GM19351 (cell line): ENCODE results near the gene MAML3.

Experiments
- ATAC-seq: cut with Tn5 transposase; IDR thresholded peaks from one replicate; pipeline ENCODE4 v1.9.1; 2021; ENCODE audit warnings: mild to moderate bottlenecking, moderate library complexity; ENCODE audit not compliant: unreplicated experiment

Gene MAML3

GRCh38 chr4:139823746-139824145 is 330.2 kb downstream of the MAML3 start:
- no peak for ATAC-seq

- no peak for ATAC-seq
Observed at GRCh38 chr4:139823345-139823744, 330.6 kb downstream of the MAML3 start.

GRCh38 chr4:139822391-139822790 is 331.6 kb downstream of the MAML3 start:
- no peak for ATAC-seq

GRCh38 chr4:139819082-139819481 is 334.9 kb downstream of the MAML3 start:
- ATAC-seq: no peak

- ATAC-seq: no peak
Observed at GRCh38 chr4:139817657-139818452, 336.1 kb downstream of the MAML3 start.

GRCh38 chr4:139816856-139817255 is 337.1 kb downstream of the MAML3 start:
- no peak for ATAC-seq

- ATAC-seq: no peak
Observed at GRCh38 chr4:139815778-139816601, 338.0 kb downstream of the MAML3 start.

- ATAC-seq: no peak
Observed at GRCh38 chr4:139814323-139815015, 339.5 kb downstream of the MAML3 start.

GRCh38 chr4:139813881-139814280 is 340.1 kb downstream of the MAML3 start:
- no peak for ATAC-seq

- no peak for ATAC-seq
Observed at GRCh38 chr4:139810710-139811109, 343.3 kb downstream of the MAML3 start.

GRCh38 chr4:139809757-139810140 is 344.2 kb downstream of the MAML3 start:
- no peak for ATAC-seq

- no peak for ATAC-seq
Observed at GRCh38 chr4:139808808-139809756, 344.9 kb downstream of the MAML3 start.

GRCh38 chr4:139808381-139808807 is 345.6 kb downstream of the MAML3 start:
- ATAC-seq: no peak

- no peak for ATAC-seq
Observed at GRCh38 chr4:139807483-139807882, 346.5 kb downstream of the MAML3 start.

GRCh38 chr4:139806929-139807328 is 347.1 kb downstream of the MAML3 start:
- ATAC-seq: no peak

- ATAC-seq: no peak
Observed at GRCh38 chr4:139802931-139803330, 351.1 kb downstream of the MAML3 start.

GRCh38 chr4:139802488-139802887 is 351.5 kb downstream of the MAML3 start:
- no peak for ATAC-seq

GRCh38 chr4:139801895-139802294 is 352.1 kb downstream of the MAML3 start:
- ATAC-seq: no peak

- ATAC-seq: no peak
Observed at GRCh38 chr4:139800082-139800481, 353.9 kb downstream of the MAML3 start.

GRCh38 chr4:139799615-139800014 is 354.4 kb downstream of the MAML3 start:
- no peak for ATAC-seq
